HepG2 (cell line): ENCODE results near the gene HELZ2. TPM values are rescaled to one million over a fixed set of nuclear protein-coding genes. Genes with fewer than 3 reads are reported as not detected.
A peak's percentile ranks its signal among the peaks of the same experiment; 100 is the strongest.

ENCODE experiments used
- KDM5B ChIP-seq: sonication (generic); formaldehyde crosslinking; IDR thresholded peaks from 2 replicates; pipeline ENCODE4 v1.4.0; 2020; ENCODE audit warnings: missing genetic modification reagents, mild to moderate bottlenecking, borderline replicate concordance
- KMT2B ChIP-seq: IDR thresholded peaks from 2 replicates; pipeline ENCODE4 v1.6.1; 2016; ENCODE audit warnings: missing genetic modification reagents, missing compliant biosample characterization
- MAZ ChIP-seq, 2 experiments: sonication (generic) in 1 of 2; formaldehyde crosslinking in 1 of 2; IDR thresholded peaks; 2 replicates each; pipeline versions ENCODE4 v1.5.0 to v1.6.1; 2012 to 2020; ENCODE audit warnings: low read depth in 2 of 2, mild to moderate bottlenecking in 2 of 2, borderline replicate concordance in 1 of 2, improper control_type of control experiment in 1 of 2, low read length in 1 of 2, missing genetic modification reagents in 1 of 2, moderate library complexity in 1 of 2
- MYNN ChIP-seq: sonication (generic); formaldehyde crosslinking; IDR thresholded peaks from 2 replicates; pipeline ENCODE4 v1.4.0; 2020; ENCODE audit warnings: mild to moderate bottlenecking, low read depth, missing genetic modification reagents
- NBN ChIP-seq: fragments of 450-650 bp; conservative IDR thresholded peaks from 2 replicates; pipeline ENCODE4 v1.6.1; 2017
- NR2F6 ChIP-seq, 2 experiments: IDR thresholded peaks; 2 replicates each; pipeline ENCODE4 v1.6.1; 2016; ENCODE audit warnings: antibody characterized with exemption in 1 of 2, mild to moderate bottlenecking in 1 of 2
- PLRG1 ChIP-seq: fragments of 450-650 bp; conservative IDR thresholded peaks from 2 replicates; pipeline ENCODE4 v1.6.1; 2016
- POGZ ChIP-seq: sonication (generic); formaldehyde crosslinking; IDR thresholded peaks from 2 replicates; pipeline ENCODE4 v1.4.0; 2020; ENCODE audit warnings: mild to moderate bottlenecking, missing genetic modification reagents
- RARA ChIP-seq: IDR thresholded peaks from 2 replicates; pipeline ENCODE4 v1.6.1; 2016; ENCODE audit warnings: missing genetic modification reagents, missing compliant biosample characterization
- SMAD3 ChIP-seq: sonication (generic); formaldehyde crosslinking; IDR thresholded peaks from 2 replicates; pipeline ENCODE4 v1.4.0; 2020; ENCODE audit warnings: missing genetic modification reagents
- SNAPC5 ChIP-seq: sonication (generic); formaldehyde crosslinking; IDR thresholded peaks from 2 replicates; pipeline ENCODE4 v1.8.1; 2023; ENCODE audit warnings: mild to moderate bottlenecking, missing genetic modification reagents, borderline replicate concordance
- YEATS4 ChIP-seq: sonication (generic); formaldehyde crosslinking; IDR thresholded peaks from 2 replicates; pipeline ENCODE4 v1.4.0; 2020; ENCODE audit warnings: missing genetic modification reagents, borderline replicate concordance
- ZBTB21 ChIP-seq: sonication (generic); formaldehyde crosslinking; IDR thresholded peaks from 2 replicates; pipeline ENCODE4 v1.4.0; 2020; ENCODE audit warnings: missing genetic modification reagents
- ZBTB33 ChIP-seq: sonication (generic); formaldehyde crosslinking; IDR thresholded peaks from 2 replicates; pipeline ENCODE4 v1.4.0; 2020; ENCODE audit warnings: missing genetic modification reagents
- ZFY ChIP-seq: sonication (generic); formaldehyde crosslinking; IDR thresholded peaks from 2 replicates; pipeline ENCODE4 v1.4.0; 2020; ENCODE audit warnings: missing genetic modification reagents
- polyA plus RNA-seq, 8 experiments: library from polyadenylated mRNA; depleted of rRNA in 3 of 8; stranded (reverse) in 7 of 8; unstranded in 1 of 8; fragments of >200 nt; fragmentation: Illumina TruSeq in 4 of 8; extraction: Trizol in 4 of 8; gene quantifications; 2 replicates each; pipeline versions ENCODE4 v1.2.1 to v1.2.3, GENCODE V29; 2011 to 2016; ENCODE audit warnings: low read depth in 4 of 8, missing spikeins in 1 of 8, mixed read lengths in 1 of 8; ENCODE audit not compliant: insufficient read depth in 1 of 8
- total RNA-seq, 5 experiments: library from RNA; depleted of rRNA; stranded (reverse); fragments of >200 nt; fragmentation: Illumina TruSeq; extraction: Trizol; gene quantifications; 2 replicates each; pipeline ENCODE4 v1.2.3, GENCODE V29; 2016; ENCODE audit warnings: low read depth in 1 of 5
- TF ChIP-seq, protein P1 (sequence below): sonication (generic); formaldehyde crosslinking; IDR thresholded peaks from 2 replicates; pipeline ENCODE4 v1.4.0; 2020; ENCODE audit warnings: missing genetic modification reagents, borderline replicate concordance
- TF ChIP-seq, protein P2 (sequence below): sonication (generic); formaldehyde crosslinking; IDR thresholded peaks from 2 replicates; pipeline ENCODE4 v1.9.0; 2021; ENCODE audit warnings: missing genetic modification reagents, mild to moderate bottlenecking, borderline replicate concordance
- TF ChIP-seq, protein P3 (sequence below): sonication (generic); formaldehyde crosslinking; IDR thresholded peaks from 2 replicates; pipeline ENCODE4 v1.4.0; 2020; ENCODE audit warnings: mild to moderate bottlenecking, missing genetic modification reagents
- TF ChIP-seq, protein P4 (sequence below): IDR thresholded peaks from 2 replicates; pipeline ENCODE4 v1.6.1; 2016

HELZ2 gene
- total and polyA plus RNA-seq, 2 of the 13 experiments (the other 11 are each of a cell fraction or from before 2014, with no cell fraction given) = 9.6 to 10.1 TPM

GRCh38 chr20:63577317-63577894, 3.4 kb upstream of the HELZ2 start (continued):
- TF ChIP-seq, protein P1, sequence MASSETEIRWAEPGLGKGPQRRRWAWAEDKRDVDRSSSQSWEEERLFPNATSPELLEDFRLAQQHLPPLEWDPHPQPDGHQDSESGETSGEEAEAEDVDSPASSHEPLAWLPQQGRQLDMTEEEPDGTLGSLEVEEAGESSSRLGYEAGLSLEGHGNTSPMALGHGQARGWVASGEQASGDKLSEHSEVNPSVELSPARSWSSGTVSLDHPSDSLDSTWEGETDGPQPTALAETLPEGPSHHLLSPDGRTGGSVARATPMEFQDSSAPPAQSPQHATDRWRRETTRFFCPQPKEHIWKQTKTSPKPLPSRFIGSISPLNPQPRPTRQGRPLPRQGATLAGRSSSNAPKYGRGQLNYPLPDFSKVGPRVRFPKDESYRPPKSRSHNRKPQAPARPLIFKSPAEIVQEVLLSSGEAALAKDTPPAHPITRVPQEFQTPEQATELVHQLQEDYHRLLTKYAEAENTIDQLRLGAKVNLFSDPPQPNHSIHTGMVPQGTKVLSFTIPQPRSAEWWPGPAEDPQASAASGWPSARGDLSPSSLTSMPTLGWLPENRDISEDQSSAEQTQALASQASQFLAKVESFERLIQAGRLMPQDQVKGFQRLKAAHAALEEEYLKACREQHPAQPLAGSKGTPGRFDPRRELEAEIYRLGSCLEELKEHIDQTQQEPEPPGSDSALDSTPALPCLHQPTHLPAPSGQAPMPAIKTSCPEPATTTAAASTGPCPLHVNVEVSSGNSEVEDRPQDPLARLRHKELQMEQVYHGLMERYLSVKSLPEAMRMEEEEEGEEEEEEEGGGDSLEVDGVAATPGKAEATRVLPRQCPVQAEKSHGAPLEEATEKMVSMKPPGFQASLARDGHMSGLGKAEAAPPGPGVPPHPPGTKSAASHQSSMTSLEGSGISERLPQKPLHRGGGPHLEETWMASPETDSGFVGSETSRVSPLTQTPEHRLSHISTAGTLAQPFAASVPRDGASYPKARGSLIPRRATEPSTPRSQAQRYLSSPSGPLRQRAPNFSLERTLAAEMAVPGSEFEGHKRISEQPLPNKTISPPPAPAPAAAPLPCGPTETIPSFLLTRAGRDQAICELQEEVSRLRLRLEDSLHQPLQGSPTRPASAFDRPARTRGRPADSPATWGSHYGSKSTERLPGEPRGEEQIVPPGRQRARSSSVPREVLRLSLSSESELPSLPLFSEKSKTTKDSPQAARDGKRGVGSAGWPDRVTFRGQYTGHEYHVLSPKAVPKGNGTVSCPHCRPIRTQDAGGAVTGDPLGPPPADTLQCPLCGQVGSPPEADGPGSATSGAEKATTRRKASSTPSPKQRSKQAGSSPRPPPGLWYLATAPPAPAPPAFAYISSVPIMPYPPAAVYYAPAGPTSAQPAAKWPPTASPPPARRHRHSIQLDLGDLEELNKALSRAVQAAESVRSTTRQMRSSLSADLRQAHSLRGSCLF = no peak
- TF ChIP-seq ZBTB33 (CRISPR knock-in tag) = peak; percentile 57; the same call in 1 of the 2 replicates
- TF ChIP-seq, protein P2, sequence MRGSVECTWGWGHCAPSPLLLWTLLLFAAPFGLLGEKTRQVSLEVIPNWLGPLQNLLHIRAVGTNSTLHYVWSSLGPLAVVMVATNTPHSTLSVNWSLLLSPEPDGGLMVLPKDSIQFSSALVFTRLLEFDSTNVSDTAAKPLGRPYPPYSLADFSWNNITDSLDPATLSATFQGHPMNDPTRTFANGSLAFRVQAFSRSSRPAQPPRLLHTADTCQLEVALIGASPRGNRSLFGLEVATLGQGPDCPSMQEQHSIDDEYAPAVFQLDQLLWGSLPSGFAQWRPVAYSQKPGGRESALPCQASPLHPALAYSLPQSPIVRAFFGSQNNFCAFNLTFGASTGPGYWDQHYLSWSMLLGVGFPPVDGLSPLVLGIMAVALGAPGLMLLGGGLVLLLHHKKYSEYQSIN (CRISPR knock-in tag) = no peak
- TF ChIP-seq, protein P3, sequence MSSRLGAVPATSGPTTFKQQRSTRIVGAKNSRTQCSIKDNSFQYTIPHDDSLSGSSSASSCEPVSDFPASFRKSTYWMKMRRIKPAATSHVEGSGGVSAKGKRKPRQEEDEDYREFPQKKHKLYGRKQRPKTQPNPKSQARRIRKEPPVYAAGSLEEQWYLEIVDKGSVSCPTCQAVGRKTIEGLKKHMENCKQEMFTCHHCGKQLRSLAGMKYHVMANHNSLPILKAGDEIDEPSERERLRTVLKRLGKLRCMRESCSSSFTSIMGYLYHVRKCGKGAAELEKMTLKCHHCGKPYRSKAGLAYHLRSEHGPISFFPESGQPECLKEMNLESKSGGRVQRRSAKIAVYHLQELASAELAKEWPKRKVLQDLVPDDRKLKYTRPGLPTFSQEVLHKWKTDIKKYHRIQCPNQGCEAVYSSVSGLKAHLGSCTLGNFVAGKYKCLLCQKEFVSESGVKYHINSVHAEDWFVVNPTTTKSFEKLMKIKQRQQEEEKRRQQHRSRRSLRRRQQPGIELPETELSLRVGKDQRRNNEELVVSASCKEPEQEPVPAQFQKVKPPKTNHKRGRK (CRISPR knock-in tag) = no peak
- TF ChIP-seq ZFY = peak; percentile 53
- no peak; the same call in 1 of the 2 replicates for TF ChIP-seq POGZ
- TF ChIP-seq KDM5B = peak; percentile 73; the same call in 1 of the 2 replicates
- TF ChIP-seq MYNN (CRISPR knock-in tag) = no peak
- peak; percentile 58; the same call in 1 of the 2 replicates for TF ChIP-seq YEATS4 (CRISPR knock-in tag)
- TF ChIP-seq RARA (CRISPR knock-in tag) = peak; percentile 58
- no peak for TF ChIP-seq NR2F6 (IDR thresholded peaks at IDR 0.05)
- peak; percentile 26; the same call in 1 of the 2 replicates for TF ChIP-seq NR2F6 (CRISPR knock-in tag; IDR thresholded peaks at IDR 0.05)
- TF ChIP-seq ZBTB21 = 0 out of 2 replicates have a peak, but pooled peaks have one; percentile 26
- TF ChIP-seq, protein P4, sequence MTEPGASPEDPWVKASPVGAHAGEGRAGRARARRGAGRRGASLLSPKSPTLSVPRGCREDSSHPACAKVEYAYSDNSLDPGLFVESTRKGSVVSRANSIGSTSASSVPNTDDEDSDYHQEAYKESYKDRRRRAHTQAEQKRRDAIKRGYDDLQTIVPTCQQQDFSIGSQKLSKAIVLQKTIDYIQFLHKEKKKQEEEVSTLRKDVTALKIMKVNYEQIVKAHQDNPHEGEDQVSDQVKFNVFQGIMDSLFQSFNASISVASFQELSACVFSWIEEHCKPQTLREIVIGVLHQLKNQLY (CRISPR knock-in tag) = peak; percentile 99
- TF ChIP-seq PLRG1 = no peak
- no peak for TF ChIP-seq NBN
- no peak for TF ChIP-seq MAZ (IDR thresholded peaks at IDR 0.05; ENCODE audit: borderline replicate concordance, low read depth, low read length)
- TF ChIP-seq MAZ (CRISPR knock-in tag; IDR thresholded peaks at IDR 0.05; ENCODE audit: low read depth) = peak; percentile 37; the same call in 1 of the 2 replicates
- peak; percentile 42; the same call in 1 of the 2 replicates for TF ChIP-seq KMT2B (CRISPR knock-in tag)
- TF ChIP-seq SNAPC5 (CRISPR knock-in tag) = no peak
- TF ChIP-seq SMAD3 = peak; percentile 92
